Naive thymus-derived CD8-positive, alpha-beta T cell (primary cell): ENCODE data around the gene AURKAIP1. TPM values are rescaled to one million over a fixed set of nuclear protein-coding genes. Genes with fewer than 3 reads are reported as not detected.
"Not testable (repeated sequence)": the region's sequence is repeated elsewhere in the genome, so short reads cannot be mapped to it uniquely, and the experiment has no call there.

Experiments
- ATAC-seq, 2 donors: fragments of 150-1000 bp; cut with Tn5 transposase in 1 of 2; sonication (Bioruptor Pico), chemical (Tn5 transposase) in 1 of 2; 1 replicate in 1 of 2; 2 replicates in 1 of 2; pipeline ENCODE4 v1.10.0; 2021; ENCODE audit warnings: mild to moderate bottlenecking in 2 of 2, moderate library complexity in 2 of 2
- POLR2A ChIA-PET: fragments of 350-600 bp; sonication (Branson Sonifier 250); formaldehyde crosslinking; loops from one replicate; lab custom pipeline; 2021; ENCODE audit warnings: antibody characterized with exemption; lab: Charles Lee
- DNase-seq, 10 donors: peaks; one replicate each; pipeline versions ENCODE4 v3.0.0 to v3.0.0-alpha.2; 2020 to 2022
- H3K27ac Mint-ChIP-seq, 10 donors: one replicate each; pipeline ENCODE4 v1.8.0; 2020 to 2022; ENCODE audit warnings: mild to moderate bottlenecking in 10 of 10, mixed read lengths in 10 of 10, moderate library complexity in 4 of 10, inconsistent platforms in 1 of 10
- H3K27me3 Mint-ChIP-seq, 5 donors: one replicate each; pipeline ENCODE4 v1.8.0; 2021 to 2022; ENCODE audit warnings: mixed read lengths in 5 of 5
- H3K36me3 Mint-ChIP-seq, 3 donors: one replicate each; pipeline ENCODE4 v1.8.0; 2020 to 2022; ENCODE audit warnings: mixed read lengths in 3 of 3, mild to moderate bottlenecking in 2 of 3, inconsistent platforms in 1 of 3
- H3K4me1 Mint-ChIP-seq, 4 donors: one replicate each; pipeline ENCODE4 v1.8.0; 2021 to 2022; ENCODE audit warnings: mixed read lengths in 4 of 4
- H3K4me3 Mint-ChIP-seq, 10 donors: one replicate each; pipeline ENCODE4 v1.8.0; 2020 to 2022; ENCODE audit warnings: mild to moderate bottlenecking in 10 of 10, mixed read lengths in 10 of 10, moderate library complexity in 6 of 10, inconsistent platforms in 1 of 10
- H3K9me3 Mint-ChIP-seq, 9 donors: one replicate each; pipeline ENCODE4 v1.8.0; 2020 to 2022; ENCODE audit warnings: mixed read lengths in 9 of 9, mild to moderate bottlenecking in 3 of 9, inconsistent platforms in 1 of 9, moderate library complexity in 1 of 9
- polyA plus RNA-seq, 3 donors: library from polyadenylated mRNA; unstranded; fragments of 300-500 nt; fragmentation: Illumina TruSeq; gene quantifications; one replicate each; pipeline ENCODE4 v1.2.3, GENCODE V29; 2021
- total RNA-seq, 8 experiments: library from RNA in 2 of 8; stranded (reverse) in 2 of 8; gene quantifications; one replicate each; pipeline ENCODE4 v1.2.3 and lab custom pipeline; 2021 to 2026

The AURKAIP1 gene
- total and polyA plus RNA-seq, 5 experiments from 2014 or later = 68.0 to 169 (median 146) TPM

- Mint-ChIP-seq H3K9me3 (no peaks in the 10 kb centered on the region), H3K27me3 (peaks cover 0 to 13% (median 3%) of the 10 kb centered on the region in 5 donors), H3K36me3 (no peaks in the 10 kb centered on the region), H3K4me3 (peak overlapping the region in 3 of 10 donors; percentile 16 to 63 (median 27)), H3K27ac (peak overlapping the region in 1 of 10 donors; percentile 80), H3K4me1 (peaks cover 0 to 7% (median 4%) of the 10 kb centered on the region in 4 donors)
- DNase-seq (peak in 1 of 10 donors; percentile 48), ATAC-seq (no peak)
- POLR2A ChIA-PET = interaction anchor here (1.6 kb wide), 1 partner anchor 12 kb away, joined by 6 read pairs; the partner anchor contains the start of gene MRPL20
These were observed 43.7 kb upstream of the AURKAIP1 start for GRCh38 chr1:1418464-1419362.

- H3K27me3 Mint-ChIP-seq, H3K4me1 Mint-ChIP-seq, ATAC-seq, H3K36me3 Mint-ChIP-seq, H3K9me3 Mint-ChIP-seq: not testable (repeated sequence)
- peak in 1 of 10 donors; percentile 38 for DNase-seq
- H3K4me3 Mint-ChIP-seq = peak overlapping the region in 2 of 10 donors; percentile 33 to 63
- POLR2A ChIA-PET = interaction anchor here (1.6 kb wide), 1 partner anchor 11 kb away, joined by 6 read pairs; the partner anchor contains the start of gene MRPL20
- H3K27ac Mint-ChIP-seq = peak overlapping the region in 1 of 10 donors; percentile 80
These were observed 42.9 kb upstream of the AURKAIP1 start for GRCh38 chr1:1417825-1418463.

- not testable (repeated sequence) for H3K9me3 Mint-ChIP-seq, H3K27ac Mint-ChIP-seq, H3K4me1 Mint-ChIP-seq, H3K27me3 Mint-ChIP-seq, H3K36me3 Mint-ChIP-seq, DNase-seq, ATAC-seq
- peak overlapping the region in 1 of 10 donors; percentile 33 for H3K4me3 Mint-ChIP-seq
- POLR2A ChIA-PET = interaction anchor here (1.6 kb wide), 1 partner anchor 10 kb away, joined by 6 read pairs; the partner anchor contains the start of gene MRPL20
These were observed 42.4 kb upstream of the AURKAIP1 start for GRCh38 chr1:1417396-1417795.

GRCh38 chr1:1415751-1416150 lies 40.7 kb upstream of the AURKAIP1 start:
- Mint-ChIP-seq H3K27ac (no peak overlapping the region), H3K4me3 (no peak overlapping the region), H3K9me3 (no peaks in the 10 kb centered on the region), H3K36me3 (no peaks in the 10 kb centered on the region), H3K27me3 (no peaks in the 10 kb centered on the region), H3K4me1 (peaks cover 0 to 4% (median 3%) of the 10 kb centered on the region in 4 donors)
- peak in 1 of 10 donors; percentile 44 for DNase-seq
- POLR2A ChIA-PET = no interaction called here
- no peak for ATAC-seq

DNA sequence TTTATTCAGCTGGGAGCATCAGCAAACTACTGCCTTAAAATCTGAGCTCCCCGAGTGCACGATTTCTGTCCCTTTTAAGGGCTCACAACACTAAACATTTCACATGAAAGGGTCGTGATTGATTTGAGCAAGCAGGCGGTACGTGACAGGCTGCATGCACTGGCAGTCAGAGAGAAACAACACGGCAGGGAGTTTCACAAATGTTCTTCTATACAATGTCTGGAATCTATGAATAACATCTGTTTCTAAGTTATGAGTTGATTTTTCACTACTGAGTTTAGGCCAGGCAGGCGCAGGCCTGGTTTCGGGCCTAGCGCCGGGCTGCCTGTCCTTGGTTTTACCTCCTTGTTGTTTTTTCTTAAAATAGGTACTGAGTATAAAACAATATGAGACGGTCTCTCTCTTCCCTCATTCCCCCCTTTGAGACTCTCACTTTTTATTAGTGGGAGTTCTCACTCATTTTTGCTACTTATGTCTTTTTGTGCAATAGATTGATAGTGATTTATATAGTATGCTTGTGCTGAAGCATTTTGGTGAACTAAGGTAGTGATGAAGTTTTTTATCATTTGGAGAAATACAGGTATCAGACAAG lies 37.4 kb upstream of the AURKAIP1 start:
- POLR2A ChIA-PET, H3K9me3 Mint-ChIP-seq, H3K36me3 Mint-ChIP-seq, DNase-seq, ATAC-seq, H3K27me3 Mint-ChIP-seq, H3K4me3 Mint-ChIP-seq: not testable (repeated sequence)
- peak overlapping the region in 5 of 10 donors; percentile 10 to 46 (median 18) for H3K27ac Mint-ChIP-seq
- H3K4me1 Mint-ChIP-seq = peaks cover 0 to 27% (median 15%) of the 10 kb centered on the region in 4 donors

GRCh38 chr1:1411626-1412025 lies 36.6 kb upstream of the AURKAIP1 start:
- H3K27me3 Mint-ChIP-seq = no peaks in the 10 kb centered on the region
- peak overlapping the region in 5 of 10 donors; percentile 43 to 78 (median 74) for H3K27ac Mint-ChIP-seq

DNA sequence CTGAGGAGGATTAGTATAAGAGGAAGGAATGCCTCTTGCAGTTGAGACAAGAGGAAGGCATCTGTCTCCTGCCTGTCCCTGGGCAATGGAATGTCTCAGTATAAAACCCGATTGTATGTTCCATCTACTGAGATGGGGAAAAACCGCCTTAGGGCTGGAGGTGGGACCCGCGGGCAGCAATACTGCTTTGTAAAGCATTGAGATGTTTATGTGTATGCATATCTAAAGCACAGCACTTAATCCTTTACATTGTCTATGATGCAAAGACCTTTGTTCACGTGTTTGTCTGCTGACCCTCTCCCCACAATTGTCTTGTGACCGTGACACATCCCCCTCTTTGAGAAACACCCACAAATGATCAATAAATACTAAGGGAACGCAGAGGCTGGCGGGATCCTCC lies 35.2 kb upstream of the AURKAIP1 start:
- peaks cover 0 to 16% (median 0%) of the 10 kb centered on the region in 3 donors for H3K36me3 Mint-ChIP-seq
- peak overlapping the region in 2 of 10 donors; percentile 54 to 58 for H3K4me3 Mint-ChIP-seq
- not testable (repeated sequence) for H3K9me3 Mint-ChIP-seq, H3K27me3 Mint-ChIP-seq, DNase-seq, ATAC-seq
- H3K4me1 Mint-ChIP-seq = peaks cover 12 to 44% (median 24%) of the 10 kb centered on the region in 4 donors
- POLR2A ChIA-PET = interaction anchor here (1.7 kb wide), 1 partner anchor 11 kb away, joined by 6 read pairs; the partner anchor contains the start of gene CCNL2
- peak overlapping the region in 2 of 10 donors; percentile 34 to 63 for H3K27ac Mint-ChIP-seq

More at GRCh38 chr1:1411626-1412025, 36.6 kb upstream of the AURKAIP1 start:
- peak in 1 of 10 donors; percentile 28 for DNase-seq
- no peaks in the 10 kb centered on the region for H3K9me3 Mint-ChIP-seq
- no peak overlapping the region for H3K4me3 Mint-ChIP-seq
- H3K36me3 Mint-ChIP-seq = peaks cover 0 to 6% (median 0%) of the 10 kb centered on the region in 3 donors
- ATAC-seq = no peak
- H3K4me1 Mint-ChIP-seq = peaks cover 0 to 31% (median 16%) of the 10 kb centered on the region in 4 donors
- POLR2A ChIA-PET = interaction anchor here (1.7 kb wide), 1 partner anchor 12 kb away, joined by 6 read pairs; the partner anchor contains the start of gene CCNL2

DNA sequence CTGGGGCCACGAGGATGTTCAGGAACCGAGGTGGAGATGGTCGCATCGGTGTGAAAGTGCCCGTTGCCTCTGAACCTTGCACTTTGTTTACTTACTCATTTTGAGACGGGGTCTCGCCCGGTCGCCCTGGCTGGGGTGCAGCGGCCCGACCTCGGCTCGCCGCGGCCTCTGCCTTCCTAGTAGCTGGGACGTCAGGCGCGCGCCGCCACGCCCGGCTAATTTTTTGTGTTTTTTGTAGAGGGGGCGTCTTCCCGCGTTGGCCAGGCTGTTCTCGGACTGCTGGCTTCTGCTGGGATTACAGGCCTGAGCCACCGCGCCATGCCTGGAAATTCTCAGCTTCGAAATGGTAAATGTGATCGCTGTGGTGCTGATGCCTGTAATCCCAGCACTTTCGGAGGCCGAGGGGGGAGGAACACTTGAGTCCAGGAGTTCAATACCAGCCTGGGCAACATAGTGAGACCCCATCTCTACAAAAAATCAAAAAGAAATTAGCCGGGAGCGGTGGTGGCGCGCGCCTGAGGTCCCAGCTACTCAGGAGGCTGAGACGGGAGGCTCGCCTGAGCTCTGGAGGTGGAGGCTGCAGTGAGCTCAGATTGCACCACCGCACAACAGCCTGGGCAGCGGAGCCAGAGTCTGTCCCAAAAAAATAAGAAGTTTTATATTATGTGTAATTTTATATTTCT lies 32.8 kb upstream of the AURKAIP1 start:
- Mint-ChIP-seq H3K4me3 (peak overlapping the region; percentile 79 to 96 (median 86)), H3K27ac (peak overlapping the region; percentile 31 to 94 (median 89)), H3K4me1 (peaks cover 15 to 53% (median 33%) of the 10 kb centered on the region in 4 donors), H3K36me3 (peaks cover 0 to 34% (median 7%) of the 10 kb centered on the region in 3 donors), H3K9me3 (no peaks in the 10 kb centered on the region), H3K27me3 (no peaks in the 10 kb centered on the region)
- POLR2A ChIA-PET = interaction anchor here (0.7 to 5.7 kb wide), 16 partner anchors 9 to 475 kb away, joined by 3 to 70 read pairs (median 6); partner anchors contain the start of genes AURKAIP1, CCNL2, MIB2 and MXRA8
- DNase-seq = peak in 3 of 10 donors; percentile 14 to 58 (median 35)
- no peak for ATAC-seq

DNA sequence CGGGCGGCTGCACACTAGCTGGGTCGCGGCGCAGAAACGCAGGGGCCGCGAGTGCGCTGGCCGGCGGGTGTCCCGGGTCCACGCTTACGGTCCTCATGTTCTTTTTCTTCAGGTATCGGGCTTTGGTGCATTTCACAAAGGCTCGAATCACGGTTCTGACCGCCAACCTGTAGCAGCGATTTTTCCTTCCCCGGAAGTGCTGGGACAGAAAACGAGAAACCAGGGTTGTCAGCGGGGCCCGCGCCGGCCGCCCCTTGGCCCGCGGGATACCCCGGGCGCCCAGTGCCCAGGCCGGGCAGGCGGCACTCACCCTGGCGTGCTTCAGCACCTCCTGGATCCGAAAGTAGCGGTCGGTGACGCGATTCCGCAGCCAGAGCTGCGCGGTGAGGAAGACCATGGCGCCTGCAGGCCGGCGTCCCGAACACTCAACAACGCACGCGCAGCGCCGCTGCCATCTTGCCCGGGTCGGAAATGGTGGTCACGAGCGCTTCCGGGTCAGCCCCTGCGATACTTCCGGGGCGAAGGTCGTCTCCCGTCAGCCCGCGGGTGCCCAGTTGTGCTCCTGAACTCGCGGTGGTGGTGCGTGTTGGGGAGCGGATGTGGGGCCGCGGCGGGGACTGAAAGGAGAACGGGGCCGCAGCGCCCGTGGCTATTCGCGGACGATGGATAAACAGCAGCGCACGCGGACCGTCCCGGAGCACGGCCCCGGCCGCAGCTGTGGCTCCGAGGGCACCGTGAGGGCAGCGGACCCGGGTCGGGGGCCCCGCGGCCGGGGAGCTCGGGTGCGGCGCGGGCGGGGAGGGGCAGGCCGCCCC lies 32.0 kb upstream of the AURKAIP1 start, which contains the start of gene MRPL20:
TSS of gene MRPL20 (minus strand) at position 473 of the 815 bp plus-strand sequence. CDS start at position 397, 76 bp downstream.
- peak within 1 kb of the TSS; percentile 88 to 97 (median 92) for H3K4me3 Mint-ChIP-seq
- peak; percentile 94 to 95 for ATAC-seq
- no peaks in the 10 kb centered on the region for H3K27me3 Mint-ChIP-seq
- H3K27ac Mint-ChIP-seq = peak within 1 kb of the TSS; percentile 89 to 98 (median 96)
- POLR2A ChIA-PET = interaction anchor here (0.7 to 5.7 kb wide), 20 partner anchors 9 to 476 kb away, joined by 3 to 70 read pairs (median 4); partner anchors contain the start of genes AURKAIP1, CCNL2, MIB2 and MXRA8
- peaks cover 17 to 57% (median 37%) of the 10 kb centered on the region in 4 donors for H3K4me1 Mint-ChIP-seq
- H3K9me3 Mint-ChIP-seq = no peaks in the 10 kb centered on the region
- H3K36me3 Mint-ChIP-seq = peaks cover 0 to 42% (median 7%) of the 10 kb centered on the region in 3 donors
- peak; percentile 90 to 98 (median 94) for DNase-seq

- ATAC-seq (no peak), DNase-seq (no peak)
- peaks cover 15 to 62% (median 42%) of the 10 kb centered on the region in 4 donors for H3K4me1 Mint-ChIP-seq
- no peaks in the 10 kb centered on the region for H3K9me3 Mint-ChIP-seq
- H3K27me3 Mint-ChIP-seq = no peaks in the 10 kb centered on the region
- peaks cover 0 to 48% (median 8%) of the 10 kb centered on the region in 3 donors for H3K36me3 Mint-ChIP-seq
- peak overlapping the region; percentile 89 to 98 (median 94) for H3K27ac Mint-ChIP-seq
- POLR2A ChIA-PET = interaction anchor here (0.7 to 5.7 kb wide), 14 partner anchors 8 to 208 kb away, joined by 3 to 70 read pairs (median 6); partner anchors contain the start of genes AURKAIP1, CCNL2 and UBE2J2
- H3K4me3 Mint-ChIP-seq = peak overlapping the region; percentile 88 to 97 (median 92)
These were observed 31.3 kb upstream of the AURKAIP1 start for GRCh38 chr1:1406101-1406820.
